Measurements from ENCODE around the gene VAV2.

The VAV2 gene

DNA sequence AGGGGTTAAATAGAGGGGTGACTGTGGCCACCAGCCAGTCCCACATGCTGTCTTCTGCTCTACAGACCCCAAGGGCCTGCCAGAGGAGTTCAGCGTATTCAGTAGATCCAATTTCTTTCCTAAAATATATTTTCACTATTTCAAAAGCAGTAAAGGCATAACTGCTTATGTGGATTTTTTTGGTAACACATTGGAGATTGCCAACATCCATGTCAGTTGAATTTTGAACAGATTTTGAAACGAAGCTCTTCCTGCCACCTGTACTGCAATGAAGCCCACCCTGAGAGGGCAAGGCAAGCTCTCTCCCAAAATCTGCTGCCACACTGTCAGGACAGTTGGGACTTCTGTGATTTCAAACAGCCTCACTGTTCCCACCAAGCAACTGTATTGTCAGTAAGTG, 216.8 kb downstream of the VAV2 start:
- Histone ChIP-seq H3K9me3 (ENCODE audit: control insufficient read depth, insufficient read depth, low read length) (no peaks in the 10 kb centered on the region), H3K4me1 (ENCODE audit: control insufficient read depth, insufficient read depth, low read length) (no peaks in the 10 kb centered on the region), H3K27ac (ENCODE audit: low read depth, low read length) (no peak overlapping the region), H3K27me3 (ENCODE audit: control insufficient read depth, insufficient read depth, low read length) (no peaks in the 10 kb centered on the region), H3K9ac (ENCODE audit: low read depth, low read length) (no peak overlapping the region), H3K4me3 (ENCODE audit: low read depth, low read length) (no peak overlapping the region), H3K36me3 (ENCODE audit: control insufficient read depth, insufficient read depth, low read length) (peaks cover 68% of the 10 kb centered on the region)

DNA sequence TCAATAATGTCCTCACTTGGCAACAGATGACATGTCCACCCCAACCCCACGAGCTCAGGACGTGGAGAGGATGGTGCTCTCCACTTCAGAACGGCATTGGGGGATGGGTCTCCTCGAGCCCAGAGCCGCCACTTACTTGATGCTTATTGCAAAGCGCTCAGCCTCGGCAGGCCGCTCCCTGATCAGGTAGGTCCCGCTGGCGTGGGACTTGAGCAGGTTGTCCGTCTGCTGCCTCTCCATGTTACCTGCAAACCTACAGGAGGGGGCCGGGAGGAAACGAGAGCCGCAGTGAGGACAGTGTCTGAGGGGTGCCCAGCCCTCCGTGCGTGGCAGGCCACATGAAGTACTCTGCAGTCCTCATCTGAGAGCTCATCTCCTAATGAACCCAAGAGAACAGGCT, 217.3 kb downstream of the VAV2 start:
- Histone ChIP-seq H3K27ac (ENCODE audit: low read depth, low read length) (no peak overlapping the region), H3K9ac (ENCODE audit: low read depth, low read length) (no peak overlapping the region), H3K27me3 (ENCODE audit: control insufficient read depth, insufficient read depth, low read length) (no peaks in the 10 kb centered on the region), H3K4me3 (ENCODE audit: low read depth, low read length) (no peak overlapping the region), H3K9me3 (ENCODE audit: control insufficient read depth, insufficient read depth, low read length) (no peaks in the 10 kb centered on the region), H3K4me1 (ENCODE audit: control insufficient read depth, insufficient read depth, low read length) (no peaks in the 10 kb centered on the region), H3K36me3 (ENCODE audit: control insufficient read depth, insufficient read depth, low read length) (peaks cover 72% of the 10 kb centered on the region)

DNA sequence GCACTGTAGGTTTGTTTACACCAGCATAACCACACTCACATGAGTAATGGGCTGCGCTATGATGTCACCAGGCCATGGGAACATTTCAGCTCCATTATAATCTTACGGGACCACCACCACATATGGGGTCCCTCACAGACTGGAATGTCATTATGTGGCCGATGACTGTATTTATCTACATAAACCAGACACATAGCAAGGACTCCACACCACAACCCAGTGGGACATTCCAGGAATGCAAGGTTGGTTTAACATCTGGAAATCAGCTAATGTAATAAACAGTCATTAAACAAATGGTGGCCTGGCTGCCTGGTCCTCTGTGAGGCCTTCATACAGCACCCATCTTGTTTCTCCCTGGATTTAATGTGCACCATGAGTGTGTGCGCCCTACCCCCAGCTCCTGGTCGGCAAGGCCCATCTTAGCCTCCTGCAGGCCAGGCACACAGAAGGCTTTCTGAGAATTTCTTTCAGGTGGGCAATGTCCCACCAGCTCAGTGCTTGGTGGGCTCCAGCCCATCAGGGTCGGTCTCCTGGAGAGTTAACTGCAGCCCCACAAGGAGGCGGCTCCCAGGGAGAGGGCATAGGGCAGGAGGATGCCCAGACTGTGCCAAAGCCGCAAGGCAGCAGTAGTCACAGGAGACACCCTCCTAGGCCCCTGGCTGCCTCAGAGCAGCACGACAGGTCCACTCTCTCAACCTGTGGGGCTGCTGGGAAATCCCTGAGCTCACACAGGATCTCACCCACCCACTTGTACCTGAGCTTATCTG, 218.1 kb downstream of the VAV2 start:
- Histone ChIP-seq H3K9me3 (ENCODE audit: control insufficient read depth, insufficient read depth, low read length) (no peaks in the 10 kb centered on the region), H3K9ac (ENCODE audit: low read depth, low read length) (no peak overlapping the region), H3K36me3 (ENCODE audit: control insufficient read depth, insufficient read depth, low read length) (peaks cover 67% of the 10 kb centered on the region), H3K4me1 (ENCODE audit: control insufficient read depth, insufficient read depth, low read length) (no peaks in the 10 kb centered on the region), H3K4me3 (ENCODE audit: low read depth, low read length) (no peak overlapping the region), H3K27me3 (ENCODE audit: control insufficient read depth, insufficient read depth, low read length) (no peaks in the 10 kb centered on the region), H3K27ac (ENCODE audit: low read depth, low read length) (no peak overlapping the region)

DNA sequence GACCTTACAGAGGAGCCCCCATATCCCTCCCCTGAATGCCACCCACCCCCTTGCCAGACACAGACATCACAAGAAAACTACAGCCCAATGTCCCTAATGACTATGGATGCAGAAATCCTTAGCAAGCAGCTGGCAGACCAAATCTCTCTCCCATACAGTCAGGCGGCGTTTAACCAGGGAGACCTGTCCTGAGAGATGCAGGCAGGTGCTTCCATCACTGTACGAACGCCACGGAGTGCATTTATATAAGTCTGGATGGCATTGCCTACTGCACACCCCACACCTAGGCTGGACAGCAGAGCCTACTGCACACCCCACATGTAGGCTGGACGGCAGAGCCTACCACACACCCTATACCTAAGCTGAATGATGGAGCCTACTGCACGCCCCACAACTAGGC, 219.5 kb downstream of the VAV2 start:
- H3K4me1 ChIP-seq (ENCODE audit: control insufficient read depth, insufficient read depth, low read length), result no peaks in the 10 kb centered on the region
- H3K9ac ChIP-seq (ENCODE audit: low read depth, low read length), result no peak overlapping the region
- H3K27ac ChIP-seq (ENCODE audit: low read depth, low read length), result no peak overlapping the region
- no peak overlapping the region for H3K4me3 ChIP-seq (ENCODE audit: low read depth, low read length)
- H3K9me3 ChIP-seq (ENCODE audit: control insufficient read depth, insufficient read depth, low read length), result 0 out of 2 replicates have a peak, but pooled peaks cover 3% of the 10 kb centered on the region
- H3K36me3 ChIP-seq (ENCODE audit: control insufficient read depth, insufficient read depth, low read length), result peaks cover 64% of the 10 kb centered on the region
- no peaks in the 10 kb centered on the region for H3K27me3 ChIP-seq (ENCODE audit: control insufficient read depth, insufficient read depth, low read length)

DNA sequence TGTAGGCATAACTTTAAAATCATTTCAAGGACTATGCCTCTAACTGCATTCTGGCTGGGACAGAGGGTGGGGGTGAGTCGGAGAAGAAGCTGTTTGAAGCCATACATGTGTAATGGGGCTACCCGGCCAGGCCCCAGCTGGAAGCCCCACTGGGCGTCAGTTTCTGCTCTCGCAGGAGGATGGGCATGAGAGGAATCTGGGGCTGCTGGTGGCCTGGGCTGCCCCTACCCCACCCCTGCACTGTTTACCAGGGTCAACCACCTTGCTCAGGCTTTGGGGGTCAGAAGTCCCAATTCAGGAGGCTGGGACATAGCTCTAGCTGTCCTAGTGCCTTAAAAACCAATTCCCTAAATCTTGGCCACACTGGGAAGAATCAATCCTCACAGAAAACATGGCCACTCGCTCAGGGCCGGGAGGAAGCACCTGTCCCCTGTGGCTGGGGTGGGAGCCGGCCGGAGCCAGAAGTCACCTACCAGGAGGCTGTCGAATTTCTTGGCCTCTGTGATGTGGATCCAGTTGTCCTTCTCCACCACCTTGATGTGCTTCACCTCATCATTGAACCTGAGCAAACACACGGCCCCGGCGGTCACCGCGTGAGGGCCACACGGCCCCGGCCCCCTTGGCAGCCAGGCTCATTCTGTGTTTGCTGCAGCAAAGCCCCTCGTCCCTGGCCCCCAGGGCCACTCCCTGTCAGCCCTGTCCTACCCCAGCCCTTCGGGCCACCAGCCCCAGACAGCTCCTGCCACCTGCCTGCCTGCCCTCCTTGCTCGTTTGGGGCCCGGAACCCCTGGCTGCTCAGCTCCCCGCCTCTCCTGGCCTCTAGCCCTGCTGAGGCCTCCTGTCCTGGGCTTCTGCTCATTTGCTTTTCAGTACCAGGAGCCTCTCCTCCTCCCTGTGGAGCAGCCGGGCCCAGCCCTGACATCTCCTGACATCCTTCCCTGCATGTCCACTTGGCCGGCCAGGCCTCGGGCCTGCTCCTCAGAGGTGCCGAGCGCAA, 220.3 kb downstream of the VAV2 start:
- H3K9me3 ChIP-seq (ENCODE audit: control insufficient read depth, insufficient read depth, low read length), result 0 out of 2 replicates have a peak, but pooled peaks cover 7% of the 10 kb centered on the region
- no peak overlapping the region for H3K27ac ChIP-seq (ENCODE audit: low read depth, low read length)
- peaks cover 58% of the 10 kb centered on the region for H3K36me3 ChIP-seq (ENCODE audit: control insufficient read depth, insufficient read depth, low read length)
- no peak overlapping the region for H3K4me3 ChIP-seq (ENCODE audit: low read depth, low read length)
- H3K9ac ChIP-seq (ENCODE audit: low read depth, low read length), result no peak overlapping the region
- H3K4me1 ChIP-seq (ENCODE audit: control insufficient read depth, insufficient read depth, low read length), result no peaks in the 10 kb centered on the region
- no peaks in the 10 kb centered on the region for H3K27me3 ChIP-seq (ENCODE audit: control insufficient read depth, insufficient read depth, low read length)

DNA sequence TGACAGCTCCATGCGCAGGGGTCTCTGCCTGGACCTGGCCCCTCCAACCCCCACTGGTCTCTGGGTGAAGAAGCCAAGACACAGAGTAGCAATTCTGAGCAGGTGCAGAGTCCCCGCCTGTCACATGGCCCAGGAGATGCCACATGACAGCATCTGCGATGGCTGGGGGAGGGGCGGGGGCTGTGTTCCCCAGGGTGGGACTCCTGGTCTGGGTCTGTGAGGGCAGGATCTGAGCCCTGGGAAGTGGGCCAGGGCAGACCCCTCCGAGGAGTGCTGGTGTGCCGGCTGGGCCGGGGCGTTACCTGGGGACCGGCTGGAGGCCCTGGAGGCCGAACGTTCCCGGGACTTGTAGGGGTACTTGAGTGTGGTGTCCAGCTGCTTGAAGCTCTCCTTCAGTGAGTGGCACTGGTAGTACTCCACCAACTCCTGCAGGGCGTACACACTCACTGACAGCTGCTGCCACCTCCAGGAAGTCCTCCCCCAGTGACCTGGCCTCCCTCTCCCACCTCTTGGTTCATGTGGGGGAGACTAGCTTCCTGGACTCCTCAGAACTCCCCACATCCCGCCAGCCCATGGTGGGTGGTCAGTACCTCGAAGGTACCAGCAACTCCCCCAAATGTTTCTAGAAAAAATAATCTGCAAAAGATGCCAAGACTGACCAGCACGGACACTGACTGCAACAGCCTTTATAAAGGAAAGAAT, 221.9 kb downstream of the VAV2 start:
- Histone ChIP-seq H3K9me3 (ENCODE audit: control insufficient read depth, insufficient read depth, low read length) (0 out of 2 replicates have a peak, but pooled peaks cover 7% of the 10 kb centered on the region), H3K27ac (ENCODE audit: low read depth, low read length) (no peak overlapping the region), H3K4me1 (ENCODE audit: control insufficient read depth, insufficient read depth, low read length) (no peaks in the 10 kb centered on the region), H3K36me3 (ENCODE audit: control insufficient read depth, insufficient read depth, low read length) (peaks cover 51% of the 10 kb centered on the region), H3K4me3 (ENCODE audit: low read depth, low read length) (no peak overlapping the region), H3K27me3 (ENCODE audit: control insufficient read depth, insufficient read depth, low read length) (no peaks in the 10 kb centered on the region), H3K9ac (ENCODE audit: low read depth, low read length) (no peak overlapping the region)

DNA sequence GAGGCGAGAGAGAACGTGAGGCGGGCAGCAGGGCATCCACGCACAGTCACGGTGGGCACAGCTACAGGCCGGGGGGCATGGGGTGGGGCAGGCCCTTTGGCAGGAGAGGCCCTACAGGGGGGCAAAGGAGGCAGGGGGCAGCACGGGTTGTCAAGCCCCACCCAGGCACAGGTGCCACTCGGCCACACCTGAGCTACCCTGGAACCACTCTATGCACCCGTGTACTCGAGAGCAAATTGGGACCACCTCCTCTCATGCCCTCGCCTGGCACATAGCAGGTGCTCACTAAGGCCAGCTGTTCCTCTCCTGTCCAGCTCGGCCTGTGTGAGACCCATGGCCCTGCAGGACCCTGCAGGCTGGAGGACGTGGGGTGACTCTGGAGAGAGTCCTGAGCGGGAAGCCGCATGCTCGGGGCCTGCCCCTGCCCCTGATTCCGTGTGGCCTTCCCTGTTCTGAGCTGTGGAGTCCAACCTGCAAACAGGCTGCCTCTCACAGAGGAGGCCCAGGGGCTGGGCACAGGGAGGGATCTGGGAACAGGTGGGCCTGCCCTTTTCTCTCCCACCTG, 222.5 kb downstream of the VAV2 start:
- Histone ChIP-seq H3K36me3 (ENCODE audit: control insufficient read depth, insufficient read depth, low read length) (peaks cover 46% of the 10 kb centered on the region), H3K27me3 (ENCODE audit: control insufficient read depth, insufficient read depth, low read length) (no peaks in the 10 kb centered on the region), H3K9ac (ENCODE audit: low read depth, low read length) (no peak overlapping the region), H3K4me1 (ENCODE audit: control insufficient read depth, insufficient read depth, low read length) (no peaks in the 10 kb centered on the region), H3K9me3 (ENCODE audit: control insufficient read depth, insufficient read depth, low read length) (0 out of 2 replicates have a peak, but pooled peaks cover 7% of the 10 kb centered on the region), H3K4me3 (ENCODE audit: low read depth, low read length) (no peak overlapping the region), H3K27ac (ENCODE audit: low read depth, low read length) (no peak overlapping the region)

DNA sequence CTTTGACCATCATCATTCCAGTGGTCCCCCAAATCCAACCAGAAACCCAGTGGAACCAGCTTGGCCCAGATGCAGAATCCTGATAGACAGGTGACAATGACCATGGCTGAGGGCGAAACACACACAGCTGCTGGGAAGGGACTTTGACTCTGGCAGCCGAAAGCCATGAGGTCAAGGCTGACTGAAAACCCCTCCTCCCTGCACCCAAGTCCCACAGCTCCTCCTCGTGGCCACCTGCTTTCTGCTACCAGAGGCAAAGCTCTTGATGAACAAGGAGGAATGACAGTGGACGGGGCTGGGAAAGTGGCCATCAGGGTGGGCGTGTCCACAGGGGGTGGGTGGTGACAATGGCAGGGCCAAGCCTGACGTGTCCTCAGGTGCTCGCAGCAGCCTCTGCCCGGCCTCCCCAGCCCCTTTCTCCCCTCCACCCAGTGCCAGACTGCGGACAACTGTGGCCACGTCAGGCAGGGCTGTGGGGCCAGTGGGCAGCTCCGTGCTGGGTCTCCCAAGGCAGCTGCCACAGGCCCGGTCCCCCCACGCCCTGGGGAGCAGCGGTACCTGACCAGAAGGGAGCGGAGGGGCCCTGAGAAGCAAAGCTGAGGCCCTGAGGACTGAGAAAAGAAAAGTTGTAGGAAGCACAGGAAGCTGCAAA, 223.1 kb downstream of the VAV2 start:
- 0 out of 2 replicates have a peak, but pooled peaks cover 7% of the 10 kb centered on the region for H3K9me3 ChIP-seq (ENCODE audit: control insufficient read depth, insufficient read depth, low read length)
- H3K4me3 ChIP-seq (ENCODE audit: low read depth, low read length), result no peak overlapping the region
- no peaks in the 10 kb centered on the region for H3K27me3 ChIP-seq (ENCODE audit: control insufficient read depth, insufficient read depth, low read length)
- no peak overlapping the region for H3K9ac ChIP-seq (ENCODE audit: low read depth, low read length)
- H3K27ac ChIP-seq (ENCODE audit: low read depth, low read length), result no peak overlapping the region
- peaks cover 44% of the 10 kb centered on the region for H3K36me3 ChIP-seq (ENCODE audit: control insufficient read depth, insufficient read depth, low read length)
- no peaks in the 10 kb centered on the region for H3K4me1 ChIP-seq (ENCODE audit: control insufficient read depth, insufficient read depth, low read length)

DNA sequence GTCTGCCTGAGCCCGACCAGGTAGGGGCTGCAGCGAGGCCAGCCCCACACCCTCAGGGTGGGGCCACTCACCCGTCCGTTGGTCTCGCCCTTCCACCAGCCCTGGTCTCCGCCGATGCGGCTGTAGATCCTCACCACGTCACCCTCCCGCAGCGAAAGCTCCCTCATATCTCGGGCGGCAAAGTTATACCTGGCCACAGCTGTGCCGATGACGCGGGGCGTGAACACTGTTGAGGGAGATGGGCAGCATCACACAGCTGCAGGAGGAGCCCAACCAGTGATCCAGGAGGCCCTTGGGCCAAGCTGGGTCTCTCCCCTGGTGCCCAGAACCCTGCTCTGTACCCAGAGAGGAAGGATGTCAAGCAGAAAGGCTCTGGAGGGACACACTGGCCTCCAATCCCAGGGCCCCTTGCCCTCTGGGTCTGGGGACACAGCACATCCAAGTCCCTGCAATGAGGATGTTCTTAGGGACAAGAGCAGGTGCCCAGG, 223.7 kb downstream of the VAV2 start:
- Histone ChIP-seq H3K36me3 (ENCODE audit: control insufficient read depth, insufficient read depth, low read length) (peaks cover 44% of the 10 kb centered on the region), H3K4me1 (ENCODE audit: control insufficient read depth, insufficient read depth, low read length) (no peaks in the 10 kb centered on the region), H3K27me3 (ENCODE audit: control insufficient read depth, insufficient read depth, low read length) (no peaks in the 10 kb centered on the region), H3K4me3 (ENCODE audit: low read depth, low read length) (no peak overlapping the region), H3K27ac (ENCODE audit: low read depth, low read length) (no peak overlapping the region), H3K9ac (ENCODE audit: low read depth, low read length) (no peak overlapping the region), H3K9me3 (ENCODE audit: control insufficient read depth, insufficient read depth, low read length) (0 out of 2 replicates have a peak, but pooled peaks cover 7% of the 10 kb centered on the region)

DNA sequence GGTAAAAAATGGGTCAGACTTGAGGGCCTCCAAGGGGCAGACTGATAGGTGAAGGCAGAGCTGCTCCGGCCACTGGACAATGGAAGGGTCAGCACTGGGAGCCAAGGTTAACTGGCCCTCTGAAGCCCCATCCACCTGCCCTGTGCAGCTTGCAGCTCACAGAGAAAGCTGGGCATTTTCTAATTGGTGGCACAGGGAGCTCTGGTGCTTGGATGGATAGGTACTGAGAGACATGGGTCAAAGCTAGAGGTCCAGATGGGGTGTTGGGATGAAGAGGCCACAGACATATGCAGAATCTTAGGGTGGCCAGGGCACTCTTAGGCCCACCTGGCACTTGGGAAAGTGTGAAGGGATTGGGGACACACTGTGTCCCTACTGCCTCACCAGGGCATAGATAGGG, 224.5 kb downstream of the VAV2 start:
- no peaks in the 10 kb centered on the region for H3K4me1 ChIP-seq (ENCODE audit: control insufficient read depth, insufficient read depth, low read length)
- no peak overlapping the region for H3K9ac ChIP-seq (ENCODE audit: low read depth, low read length)
- 0 out of 2 replicates have a peak, but pooled peaks cover 7% of the 10 kb centered on the region for H3K9me3 ChIP-seq (ENCODE audit: control insufficient read depth, insufficient read depth, low read length)
- no peaks in the 10 kb centered on the region for H3K27me3 ChIP-seq (ENCODE audit: control insufficient read depth, insufficient read depth, low read length)
- no peak overlapping the region for H3K4me3 ChIP-seq (ENCODE audit: low read depth, low read length)
- H3K27ac ChIP-seq (ENCODE audit: low read depth, low read length), result no peak overlapping the region
- peaks cover 41% of the 10 kb centered on the region for H3K36me3 ChIP-seq (ENCODE audit: control insufficient read depth, insufficient read depth, low read length)

Data from HUES48 (cell line).